ENCODE results near the gene BRF1.
"Not testable (repeated sequence)": the region's sequence is repeated elsewhere in the genome, so short reads cannot be mapped to it uniquely, and the experiment has no call there.

BRF1 gene

DNA sequence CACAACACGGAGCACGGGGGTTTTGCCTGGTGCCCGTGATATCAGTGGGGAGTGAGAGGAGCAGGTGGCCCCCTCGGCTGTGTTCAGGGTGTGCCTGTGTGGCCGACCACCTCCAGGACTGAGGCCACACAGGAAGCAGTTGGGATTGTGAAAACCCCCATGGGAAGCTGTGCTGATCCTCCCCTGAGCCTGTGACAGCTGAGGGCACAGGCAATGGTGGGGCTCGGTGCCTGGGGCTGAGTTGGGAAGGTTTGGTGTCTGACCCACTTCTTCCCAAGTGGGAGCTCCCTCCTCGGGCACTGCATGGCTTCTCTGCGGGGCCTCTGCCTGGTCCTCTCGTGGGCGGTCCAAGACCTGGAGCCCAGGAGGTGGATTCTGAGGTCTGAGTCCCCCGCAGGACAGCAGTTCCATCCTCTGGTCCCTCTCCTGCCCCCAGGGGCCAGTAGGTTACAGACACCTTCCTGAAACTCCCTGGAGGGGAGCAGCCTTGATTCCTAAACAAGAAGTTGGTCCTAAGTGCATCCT lies 31.6 kb upstream of the BRF1 start:
- no peak for DNase-seq (ENCODE audit: low read depth)

DNA sequence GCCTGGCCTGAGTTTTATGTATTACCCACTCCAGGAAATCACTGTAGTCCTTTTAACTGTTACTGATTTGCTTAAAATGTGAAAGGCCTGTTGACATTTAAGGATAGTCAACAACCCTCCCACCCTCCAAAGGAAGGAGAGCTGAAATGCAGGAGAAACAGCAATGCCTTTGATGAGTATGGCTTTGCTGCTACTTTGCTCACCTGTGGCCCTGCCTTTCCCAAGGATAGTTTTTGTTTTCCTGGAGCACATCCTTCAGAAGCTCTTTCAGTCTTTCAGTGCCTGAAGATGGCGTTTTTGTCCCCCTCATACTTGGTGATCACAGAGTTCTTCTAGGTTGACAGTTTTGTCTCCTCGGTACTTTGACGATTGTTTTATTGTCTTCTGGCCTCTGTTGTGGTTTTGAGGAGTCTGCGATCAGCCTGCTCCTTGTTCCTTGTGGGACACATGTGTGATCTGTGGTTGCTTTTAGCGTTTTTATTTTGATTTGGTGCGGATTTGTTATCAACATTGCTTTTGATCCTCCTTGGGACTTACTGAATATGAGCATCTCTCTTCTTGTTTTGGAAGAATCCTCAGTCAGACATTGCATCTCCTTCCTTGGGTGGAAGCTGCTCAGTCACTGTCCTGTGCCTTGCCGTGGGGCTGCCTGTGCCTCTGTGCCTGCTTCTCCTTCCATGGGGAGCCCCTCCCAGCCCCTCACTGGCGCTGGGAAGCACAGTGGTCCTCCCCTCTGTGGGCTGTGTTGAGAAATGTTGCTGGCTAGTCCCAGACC lies 31.0 kb upstream of the BRF1 start:
- no peak for DNase-seq (ENCODE audit: low read depth)

GRCh38 chr14:105330491-105330895 lies 29.7 kb upstream of the BRF1 start:
- DNase-seq (ENCODE audit: low read depth) = no peak

DNA sequence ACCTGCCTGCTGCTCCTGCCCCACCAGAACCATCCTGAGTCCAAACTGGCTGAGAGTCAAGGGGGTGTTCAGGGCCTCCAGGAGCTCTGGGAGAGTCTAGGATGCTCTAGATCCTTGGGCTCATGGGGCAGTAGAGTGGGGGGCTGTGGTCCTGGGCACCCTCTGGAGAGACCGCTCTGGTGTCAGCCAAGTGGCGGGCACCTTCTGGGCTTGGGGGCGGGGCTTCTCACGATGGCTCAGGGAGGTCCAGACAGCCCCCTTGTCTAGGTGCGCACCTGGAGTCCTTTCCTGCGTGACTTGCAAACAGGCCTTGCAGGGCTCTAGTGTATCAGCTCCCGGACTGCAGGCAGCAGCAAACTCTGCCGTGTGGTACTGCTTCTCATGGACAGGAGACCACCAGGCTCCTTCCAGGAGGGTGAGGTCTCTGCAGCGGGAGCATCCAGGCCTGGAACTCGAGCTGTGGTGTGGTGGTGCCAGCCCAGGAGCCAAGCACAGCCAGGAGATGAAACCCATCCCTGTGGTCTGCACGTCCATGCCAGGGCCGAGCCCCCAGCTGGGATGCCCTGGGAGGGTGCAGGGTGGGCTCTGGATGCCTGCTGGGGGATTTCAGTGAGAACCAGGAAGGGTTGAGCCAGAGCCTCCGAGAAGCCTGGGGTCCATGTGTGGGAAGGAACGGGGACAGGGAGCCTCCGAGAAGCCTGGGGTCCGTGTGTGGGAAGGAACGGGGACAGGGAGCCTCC lies 28.8 kb upstream of the BRF1 start:
- no peak for DNase-seq (ENCODE audit: low read depth)

DNA sequence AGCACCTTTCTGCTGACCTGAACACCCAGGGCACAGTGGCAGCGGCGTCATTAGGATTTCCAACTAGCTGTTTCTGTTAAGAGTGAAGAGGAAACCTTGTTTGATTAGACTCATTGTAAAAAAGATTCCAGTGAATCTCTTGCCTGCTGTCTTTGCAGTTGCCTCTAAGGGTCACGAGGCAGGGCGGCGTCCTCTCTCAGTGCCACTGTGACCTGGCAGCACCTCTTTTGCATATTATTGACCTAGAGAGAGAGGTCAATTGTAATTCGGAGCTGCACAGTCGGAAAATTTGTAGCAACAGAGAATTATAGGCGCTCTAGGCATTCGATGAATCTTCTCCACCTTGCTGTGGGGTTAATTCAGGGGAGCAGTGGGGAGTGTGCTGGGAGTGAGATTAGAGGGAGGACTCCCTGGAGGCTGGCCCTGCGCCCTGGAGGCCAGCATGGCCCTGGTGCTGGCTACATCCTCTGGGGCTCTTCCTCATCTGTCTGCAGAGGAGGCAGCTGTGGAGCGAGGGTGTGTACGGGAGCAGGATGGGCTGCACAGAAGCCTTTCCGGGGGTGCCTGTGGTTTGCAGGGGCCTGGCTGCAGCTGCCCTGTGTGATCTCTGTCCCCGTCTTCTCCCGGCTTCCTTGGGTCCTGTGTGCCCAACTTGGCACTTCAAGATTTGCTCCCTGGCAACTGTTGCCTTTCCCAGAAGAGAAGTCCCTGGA lies 28.0 kb upstream of the BRF1 start:
- DNase-seq (ENCODE audit: low read depth) = no peak

GRCh38 chr14:105328070-105328677 lies 27.4 kb upstream of the BRF1 start:
- DNase-seq (ENCODE audit: low read depth) = no peak

GRCh38 chr14:105327695-105328045 lies 26.9 kb upstream of the BRF1 start:
- DNase-seq (ENCODE audit: low read depth) = not testable (repeated sequence)

DNA sequence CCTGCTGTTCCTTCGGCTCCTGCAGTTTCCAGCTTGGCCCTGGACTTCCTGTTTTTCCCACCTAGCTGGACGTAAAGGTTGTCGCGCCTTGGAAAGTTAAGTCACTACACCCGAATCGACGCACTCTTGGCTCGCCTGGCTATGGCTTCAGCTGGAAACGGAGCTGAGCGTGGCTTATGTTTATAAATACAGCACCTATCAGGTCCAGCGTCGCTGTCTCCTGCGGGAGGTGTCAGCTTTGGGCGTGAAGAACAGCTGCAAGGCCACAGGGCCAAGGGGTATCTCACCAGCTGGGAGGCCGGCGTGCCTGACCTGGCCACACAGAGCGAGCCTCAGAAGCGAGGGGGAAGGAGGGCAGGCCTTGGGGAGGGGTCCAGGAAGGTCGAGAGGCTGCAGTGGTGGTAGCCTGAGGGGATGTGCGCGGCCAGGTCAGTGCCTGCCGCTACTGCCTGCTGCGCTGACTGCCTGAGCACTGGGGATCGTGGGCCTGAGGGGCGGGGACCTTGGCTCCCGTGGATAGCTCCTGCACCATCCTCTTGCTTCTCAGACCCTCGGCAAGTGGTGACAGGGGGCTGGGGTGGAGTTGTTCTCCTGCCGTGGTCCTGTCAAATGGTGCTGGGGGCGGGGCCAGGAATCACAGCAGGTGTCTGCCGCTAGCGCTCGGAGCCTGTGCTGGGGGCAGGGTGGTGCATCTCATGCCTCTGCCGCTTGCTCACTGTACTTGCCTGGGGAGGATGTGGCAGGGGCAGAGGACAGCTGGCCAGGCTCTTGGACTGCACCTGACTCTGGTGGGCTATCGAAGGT lies 26.3 kb upstream of the BRF1 start:
- DNase-seq (ENCODE audit: low read depth) = no peak

- no peak for DNase-seq (ENCODE audit: low read depth)
Observed at GRCh38 chr14:105326568-105326867, 25.7 kb upstream of the BRF1 start.

DNA sequence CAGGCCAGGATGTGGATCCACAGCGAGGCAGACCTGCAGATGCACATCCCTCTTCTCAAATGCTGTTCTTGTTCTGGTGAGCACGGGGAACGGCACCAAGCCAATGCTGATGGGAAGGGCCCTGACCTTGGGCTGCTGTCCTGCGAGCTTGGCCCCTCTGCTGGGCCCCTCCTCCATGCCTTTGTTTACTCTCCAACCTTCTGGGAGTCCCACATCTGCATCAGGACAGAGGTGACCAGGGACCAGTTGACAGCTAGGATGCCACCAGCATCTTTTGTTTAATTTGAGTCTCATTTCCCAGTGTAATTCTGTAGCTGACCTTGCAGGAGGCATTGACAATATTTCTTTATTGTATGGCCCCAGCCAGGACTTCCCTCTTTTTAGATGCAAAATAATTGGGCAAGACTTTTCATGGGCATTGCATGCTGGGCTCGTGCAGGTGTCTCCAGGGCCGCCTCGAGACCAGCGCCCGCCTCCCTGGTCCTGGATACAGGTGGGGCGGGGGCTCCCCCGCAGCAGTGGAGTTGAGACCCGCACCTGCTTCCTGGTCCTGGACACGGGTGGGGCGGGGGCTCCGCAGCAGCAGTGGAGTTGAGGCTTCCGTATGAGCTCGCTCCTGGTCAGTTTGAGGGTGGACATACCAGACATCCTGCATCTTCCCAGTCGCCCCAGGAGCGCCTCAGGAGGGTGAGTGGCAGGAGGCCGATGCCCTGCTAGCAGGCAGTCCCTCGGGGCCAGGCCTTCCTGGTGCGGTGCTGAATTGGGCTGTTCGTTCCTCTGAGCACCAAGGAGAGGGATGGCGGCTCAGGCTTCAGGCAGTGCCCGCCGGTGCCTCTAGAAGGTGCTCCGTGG lies 25.1 kb upstream of the BRF1 start:
- no peak for DNase-seq (ENCODE audit: low read depth)

DNA sequence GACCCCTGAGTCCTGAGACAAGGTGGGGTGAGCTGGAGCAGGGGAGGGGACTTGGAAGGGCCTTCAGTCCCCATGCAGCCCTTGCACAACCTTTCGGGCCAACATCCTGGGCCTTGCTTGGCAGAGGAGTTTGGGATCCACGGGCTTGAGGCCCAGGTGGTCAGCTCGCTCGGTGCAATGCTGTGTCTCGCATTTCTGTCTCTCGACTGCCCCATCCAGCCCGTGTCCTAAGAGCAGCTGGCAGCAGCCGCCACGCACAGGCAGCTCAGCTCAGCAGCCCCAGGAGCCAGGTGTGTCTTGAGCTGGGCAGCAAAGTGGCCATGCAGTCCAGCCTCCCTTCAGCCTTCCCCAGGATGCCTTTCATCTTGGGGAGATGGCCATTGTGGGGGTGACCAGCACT lies 24.5 kb upstream of the BRF1 start:
- DNase-seq (ENCODE audit: low read depth) = no peak

DNA sequence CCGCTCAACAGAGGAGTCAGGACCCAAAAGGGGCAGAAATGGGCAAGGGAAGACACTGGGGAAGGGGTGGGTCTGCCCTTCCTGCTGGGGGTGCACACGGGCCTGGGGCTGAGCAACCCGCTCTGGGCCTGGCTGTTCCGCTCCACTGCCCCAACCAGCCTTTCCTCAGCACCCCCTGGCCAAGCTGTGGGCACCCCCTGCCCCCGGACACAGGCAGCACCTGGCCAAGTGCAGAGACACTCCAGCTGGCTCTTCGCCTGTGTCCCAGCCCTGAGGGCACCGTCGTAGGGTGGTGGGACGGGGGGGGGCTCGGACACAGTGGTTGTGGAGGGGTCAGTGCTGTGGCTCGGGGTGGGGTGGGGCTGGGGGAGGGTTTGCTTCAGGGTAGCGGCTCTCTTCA lies 24.1 kb upstream of the BRF1 start:
- no peak for DNase-seq (ENCODE audit: low read depth)

- no peak for DNase-seq (ENCODE audit: low read depth)
Observed at GRCh38 chr14:105324080-105324778, 23.4 kb upstream of the BRF1 start.

DNA sequence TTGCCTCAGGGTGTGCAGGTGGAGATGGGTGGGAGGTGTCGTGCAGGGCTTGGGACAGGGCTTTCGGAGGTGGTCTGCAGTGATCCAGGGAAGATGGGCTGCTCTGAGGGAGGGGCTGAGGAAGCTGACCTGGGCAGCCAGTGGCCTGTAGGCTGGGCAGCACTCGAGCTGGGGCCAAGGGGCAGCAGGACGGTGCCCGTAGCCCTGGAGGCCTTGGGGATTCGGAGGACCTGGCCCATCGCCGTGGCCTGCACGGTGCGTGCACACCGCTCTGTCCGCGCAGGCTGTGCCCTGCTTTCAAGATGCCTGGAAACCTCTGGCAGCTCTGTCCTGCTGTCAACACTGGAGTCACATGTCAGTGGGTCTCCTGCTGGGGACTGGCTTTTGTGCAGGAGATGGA lies 22.9 kb upstream of the BRF1 start:
- DNase-seq (ENCODE audit: low read depth) = no peak

DNA sequence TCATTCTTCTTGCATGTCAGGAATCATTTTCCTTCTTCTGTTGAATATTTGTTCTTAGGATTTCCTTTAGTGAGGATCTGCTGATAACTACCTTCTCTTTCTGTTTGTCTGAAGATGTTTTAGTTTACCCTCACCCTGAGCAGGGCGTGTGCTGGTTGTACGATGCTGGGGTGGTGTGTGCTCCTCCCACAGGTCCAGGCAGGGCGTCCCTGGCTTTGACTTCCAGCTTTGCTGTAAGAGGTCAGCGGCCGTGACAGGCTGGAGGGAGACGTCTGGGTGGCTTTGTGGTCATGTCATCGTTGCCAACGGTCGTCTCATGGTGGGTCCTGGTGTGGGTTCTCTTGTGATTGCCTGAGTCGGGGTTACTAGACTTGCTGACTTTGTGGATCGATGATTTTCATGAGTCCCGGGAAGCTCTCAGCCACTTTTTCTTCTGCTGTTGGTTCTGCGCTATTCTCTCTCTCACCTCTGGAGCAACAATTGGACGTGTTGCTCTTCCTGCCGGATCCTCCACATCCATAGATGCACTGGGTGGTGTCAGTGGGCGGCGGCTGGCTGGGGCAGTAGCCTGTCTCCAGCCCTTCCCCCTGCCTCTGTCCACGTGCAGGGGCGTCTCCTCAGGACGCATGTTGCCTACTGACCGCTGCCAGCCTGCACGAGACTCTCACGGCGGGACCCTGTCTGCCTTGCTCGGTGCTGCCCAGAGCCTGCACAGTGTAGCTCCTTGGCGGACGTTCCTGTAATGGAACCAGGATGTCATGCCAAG lies 22.2 kb upstream of the BRF1 start:
- no peak for DNase-seq (ENCODE audit: low read depth)

GRCh38 chr14:105317546-105317945 lies 16.7 kb upstream of the BRF1 start:
- no peak for DNase-seq (ENCODE audit: low read depth)

- no peak for DNase-seq (ENCODE audit: low read depth)
Observed at GRCh38 chr14:105316968-105317510, 16.2 kb upstream of the BRF1 start.

- no peak for DNase-seq (ENCODE audit: low read depth)
Observed at GRCh38 chr14:105316577-105316941, 15.8 kb upstream of the BRF1 start.

DNA sequence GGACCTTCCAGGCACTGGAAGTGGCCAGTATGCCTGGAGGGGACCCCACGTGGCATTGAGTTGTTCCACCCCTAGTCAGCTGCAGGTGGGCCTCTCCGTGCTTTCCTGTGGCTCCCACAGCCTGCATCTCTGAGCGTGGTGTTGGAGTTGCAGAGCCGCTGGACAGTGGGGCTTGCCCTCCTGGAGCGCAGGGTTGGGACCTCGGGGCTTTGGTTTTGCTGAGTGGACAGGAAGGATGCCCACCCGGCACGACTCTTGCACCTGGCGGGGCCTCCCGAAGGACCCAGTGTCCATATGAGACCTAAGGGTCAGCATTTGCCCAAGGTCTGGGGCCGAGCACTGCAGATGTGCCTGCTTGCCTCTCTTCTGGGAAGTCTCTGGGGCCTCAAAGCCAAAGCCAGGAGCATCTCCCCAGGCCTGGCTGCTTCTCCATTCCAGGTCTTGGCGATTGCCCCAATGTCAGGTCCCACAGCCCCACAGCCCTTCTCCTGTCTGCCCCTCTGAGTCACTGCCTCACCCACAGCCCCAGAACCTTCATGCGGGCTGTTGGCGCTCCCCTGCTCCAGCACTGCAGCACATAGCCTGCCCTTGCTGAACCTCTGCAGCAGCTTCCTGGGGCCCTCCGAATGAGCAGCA lies 15.3 kb upstream of the BRF1 start:
- DNase-seq (ENCODE audit: low read depth) = no peak

Data from stimulated activated CD8-positive, alpha-beta memory T cell treated with anti-CD3 and anti-CD28 coated beads, Interleukin-12 subunit alpha, Interleukin-12 subunit beta, amount 100 ng/mL, for 1 hour (primary cell).